Fibroblast of peridontal ligament (primary cell): ENCODE data around the gene RNF14.

ENCODE experiments used
- DNase-seq: peaks from one replicate; pipeline ENCODE4 v3.0.0-alpha.2; 2010; ENCODE audit errors: extremely low read depth

The RNF14 gene

DNA sequence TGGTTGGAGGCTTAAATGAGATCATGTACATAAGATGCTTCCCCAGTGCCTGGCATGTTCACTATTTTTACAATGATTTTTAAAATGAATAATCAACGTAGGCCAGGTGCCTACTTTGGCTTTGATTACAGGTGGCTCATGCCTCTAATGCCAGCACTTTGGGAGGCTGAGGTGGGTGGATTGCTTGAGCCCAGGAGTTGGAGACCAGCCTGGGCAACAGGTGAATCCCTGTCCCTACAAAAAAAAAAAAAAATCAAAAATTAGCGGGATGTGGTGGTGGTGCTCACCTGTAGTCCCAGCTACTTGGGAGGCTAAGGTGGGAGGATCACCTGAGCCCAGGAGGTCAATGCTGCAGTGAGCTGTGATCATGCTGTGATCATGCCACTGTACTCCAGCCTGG lies 20.1 kb upstream of the RNF14 start:
- DNase-seq: no peak

DNA sequence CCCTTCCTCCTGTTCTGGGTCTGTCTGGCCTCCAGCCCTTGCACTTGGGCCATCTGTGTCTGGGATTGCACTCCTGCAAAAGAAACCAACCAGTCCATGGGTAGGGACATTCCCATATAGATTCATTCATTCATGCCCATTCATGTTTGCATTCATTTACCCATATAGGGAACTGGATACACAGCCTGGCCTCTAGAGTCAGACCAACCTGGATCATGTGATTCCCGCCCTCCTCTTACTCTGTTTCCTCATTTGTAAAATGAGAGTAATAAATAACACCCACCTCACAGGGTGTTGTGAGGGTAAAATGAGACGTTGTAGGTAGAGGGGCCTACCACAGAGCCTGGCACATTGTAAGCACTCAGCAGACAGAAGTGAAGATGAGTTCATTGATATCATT lies 19.4 kb upstream of the RNF14 start:
- no peak for DNase-seq

DNA sequence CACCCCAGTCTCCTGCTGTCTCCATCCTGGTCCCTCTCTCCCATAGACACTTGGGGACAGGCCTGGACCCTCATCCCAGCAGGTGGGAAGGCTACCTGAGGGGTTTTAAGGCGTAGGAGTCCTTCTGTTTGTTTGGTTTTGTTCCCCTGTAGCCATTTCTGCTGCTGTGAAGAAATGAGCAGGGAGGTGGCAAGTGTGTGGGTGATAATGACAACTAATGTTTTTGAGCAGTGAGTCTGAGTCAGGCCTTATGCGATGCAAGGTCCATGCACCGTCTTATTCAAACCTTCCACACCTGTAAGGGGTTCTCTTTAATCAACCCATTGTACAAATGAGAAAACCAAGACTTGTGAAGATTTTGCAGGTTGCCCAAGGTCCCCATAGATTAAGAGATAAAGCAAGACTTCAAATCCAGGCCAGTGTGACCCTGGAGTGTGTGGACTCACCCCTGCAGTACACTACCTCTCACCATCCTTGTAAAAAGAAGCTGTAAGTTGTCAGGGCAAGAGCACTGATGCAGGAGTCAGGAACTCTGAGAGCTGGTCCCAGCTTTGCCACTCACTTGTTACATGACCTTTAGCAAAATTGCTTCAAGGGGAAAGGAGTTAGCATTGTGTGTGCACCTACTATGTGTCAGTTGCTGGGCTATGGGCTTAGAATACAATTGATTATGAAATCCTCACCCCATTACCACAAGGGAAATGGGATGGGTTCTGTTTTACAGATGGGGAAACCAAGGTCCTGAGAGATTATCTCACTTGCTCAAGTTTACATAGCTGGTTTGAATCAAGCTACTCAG lies 18.5 kb upstream of the RNF14 start:
- no peak for DNase-seq

DNA sequence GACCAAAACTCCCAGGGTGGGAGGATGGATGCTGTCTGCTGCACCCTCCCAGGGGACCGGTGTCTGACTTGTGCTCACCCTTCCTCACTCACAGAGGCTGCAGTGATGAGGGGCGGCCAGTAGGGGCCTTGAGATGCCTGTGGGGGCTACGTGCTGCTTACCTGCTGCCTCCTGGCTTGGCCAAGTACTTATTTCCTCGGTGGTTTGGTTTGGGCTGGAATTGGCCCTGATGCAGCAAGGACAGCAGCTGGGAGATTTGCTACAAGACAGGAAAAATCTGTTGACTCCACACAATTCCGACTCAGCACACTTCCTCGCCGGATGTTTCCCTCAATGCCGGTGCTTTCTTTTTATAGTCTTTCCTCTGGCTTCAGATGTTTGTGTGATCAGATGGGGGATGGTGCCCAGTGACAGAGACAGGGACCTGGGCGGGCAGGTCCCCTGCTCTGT lies 17.5 kb upstream of the RNF14 start:
- DNase-seq: no peak

DNA sequence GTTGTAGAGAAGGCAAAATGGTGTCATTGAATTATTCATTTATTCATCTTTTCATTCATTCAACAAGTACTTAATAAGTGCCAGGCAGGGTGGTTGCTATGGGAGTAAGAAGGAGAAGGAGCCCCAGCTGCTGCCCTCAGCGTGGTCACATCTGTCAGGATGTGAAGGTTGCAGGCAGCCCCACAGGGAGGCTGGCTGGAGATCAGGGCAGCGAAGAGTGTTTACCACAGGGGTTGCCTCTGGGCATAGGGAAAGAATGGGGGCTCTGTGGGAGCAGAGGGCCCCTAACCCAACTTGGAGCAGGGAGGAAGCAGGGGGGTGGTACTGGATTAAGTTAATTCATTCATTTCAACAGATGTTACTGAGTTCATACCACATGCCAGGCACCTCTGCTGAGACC lies 16.9 kb upstream of the RNF14 start:
- no peak for DNase-seq

DNA sequence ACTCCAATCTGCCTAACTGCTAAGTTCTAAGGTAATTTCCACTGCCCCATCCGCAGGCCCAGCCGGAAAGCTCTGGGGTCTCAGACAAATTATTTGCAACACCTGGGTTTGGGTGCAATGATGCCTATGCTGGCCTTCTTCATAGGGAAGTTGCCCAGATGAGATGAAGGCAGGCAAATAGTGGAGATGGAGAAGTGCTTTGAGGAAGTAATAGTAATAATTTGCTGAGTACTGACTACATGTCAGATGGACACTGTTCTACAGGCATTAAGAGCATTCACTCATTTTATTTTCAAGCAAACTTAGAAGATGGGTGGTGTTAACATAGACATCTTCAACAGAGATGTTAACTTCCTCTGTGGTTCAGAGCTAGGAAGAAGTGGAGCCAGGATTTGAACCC lies 14.7 kb upstream of the RNF14 start:
- no peak for DNase-seq

DNA sequence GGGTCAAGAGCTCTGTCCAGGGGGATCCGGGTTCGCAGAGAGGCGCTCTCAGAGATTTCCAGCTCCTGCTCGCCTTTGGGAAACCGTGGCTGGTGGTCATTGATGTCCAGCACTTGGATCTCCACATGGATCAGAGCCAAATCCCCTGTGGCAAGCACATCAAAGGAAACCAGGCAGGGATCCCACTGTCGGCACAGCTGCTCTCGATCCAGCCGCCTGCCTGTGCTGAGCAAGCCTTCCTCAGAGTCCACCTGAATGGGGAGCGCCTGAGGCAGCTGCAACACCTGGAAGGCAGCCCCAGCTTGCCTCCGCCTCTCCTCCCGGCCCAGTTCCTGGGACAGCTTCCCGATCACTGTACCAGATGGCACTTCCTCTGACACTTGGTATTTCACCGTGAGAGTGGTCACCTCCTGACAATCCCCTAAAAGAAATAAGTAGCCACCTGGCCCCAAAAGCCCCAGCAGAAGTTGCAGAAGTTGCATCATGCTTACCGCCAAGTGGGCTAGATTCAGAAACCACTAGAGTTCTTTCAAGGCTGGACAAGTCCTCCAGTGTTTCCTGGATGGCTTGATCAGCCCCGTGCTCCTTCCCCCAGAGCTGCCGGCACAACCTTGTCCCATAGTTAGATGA lies 11.4 kb upstream of the RNF14 start:
- DNase-seq: no peak

DNA sequence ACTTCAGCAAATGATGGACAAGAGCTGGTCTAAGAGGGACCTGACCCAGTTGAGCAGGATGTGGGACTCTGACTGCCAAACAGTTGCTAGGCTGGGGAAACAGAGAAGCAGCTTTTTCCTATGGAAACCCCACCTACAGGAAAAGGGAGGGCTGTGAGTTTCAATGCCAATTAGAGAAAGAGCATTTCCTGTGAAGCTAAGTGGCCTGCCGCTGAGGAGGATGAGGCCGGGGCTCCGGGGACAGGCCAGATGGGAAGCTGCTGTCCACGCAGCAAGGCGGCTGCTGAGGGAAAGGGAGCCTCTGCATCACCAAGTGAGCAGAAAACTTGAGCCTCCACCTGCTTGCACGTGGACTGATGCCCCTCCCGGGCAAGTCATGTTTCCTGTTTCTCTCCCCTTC lies 10.8 kb upstream of the RNF14 start, which contains the start of gene PCDH12:
Gene PCDH12, minus strand, starts transcription at position 90 of the 400 bp plus-strand sequence. CDS start 351 bp downstream, outside the sequence.
- DNase-seq: no peak

DNA sequence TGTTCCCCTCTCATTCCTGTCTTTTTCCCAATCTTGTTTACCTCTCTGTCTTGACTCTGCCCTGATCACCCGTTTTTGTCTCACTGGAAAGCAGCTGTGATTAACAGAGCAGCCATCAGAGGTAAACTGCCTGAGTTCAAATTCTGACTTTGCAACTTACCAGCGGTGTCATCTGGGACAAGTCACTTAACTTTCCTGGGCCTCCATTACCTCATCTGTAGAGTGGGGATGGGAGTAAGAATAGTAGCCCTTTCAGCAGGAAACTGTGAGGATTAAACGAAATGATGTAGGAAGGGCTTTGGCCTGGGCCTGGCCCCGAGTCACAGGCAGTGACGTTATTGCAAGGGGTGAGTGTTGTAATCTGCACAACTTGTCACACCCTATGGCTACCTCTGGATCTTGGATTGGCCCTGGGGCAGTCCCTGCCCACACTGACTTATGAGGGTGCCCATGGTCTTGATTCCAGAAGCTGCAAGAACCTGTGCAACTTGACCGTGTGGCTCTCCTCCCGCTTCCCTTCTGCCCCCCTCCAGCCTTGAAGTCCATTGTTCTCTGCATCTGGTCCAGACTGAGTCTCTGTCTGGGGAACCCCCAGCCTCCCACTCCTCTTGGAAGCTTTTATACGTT lies 10.2 kb upstream of the RNF14 start:
- no peak for DNase-seq

DNA sequence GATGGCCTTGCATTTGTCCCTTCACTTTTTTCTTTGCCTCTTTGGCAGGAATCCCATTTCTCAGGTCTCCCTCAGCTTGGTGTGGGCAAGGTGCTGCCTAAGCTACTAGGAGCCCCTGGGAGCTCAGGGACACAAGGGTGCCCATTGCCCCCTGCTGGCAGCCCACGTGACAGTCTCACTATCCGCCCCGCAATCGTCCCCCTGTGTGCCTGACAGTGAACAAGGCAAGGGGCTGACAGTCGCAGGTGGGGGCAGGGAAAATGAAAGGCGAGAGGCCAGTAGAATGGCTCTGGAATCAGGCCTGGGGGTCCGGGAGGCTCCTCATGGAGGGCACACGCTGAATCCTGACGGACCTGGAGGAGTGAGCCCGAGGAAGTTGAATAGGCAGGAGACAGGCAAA lies 8.9 kb upstream of the RNF14 start:
- DNase-seq: no peak

DNA sequence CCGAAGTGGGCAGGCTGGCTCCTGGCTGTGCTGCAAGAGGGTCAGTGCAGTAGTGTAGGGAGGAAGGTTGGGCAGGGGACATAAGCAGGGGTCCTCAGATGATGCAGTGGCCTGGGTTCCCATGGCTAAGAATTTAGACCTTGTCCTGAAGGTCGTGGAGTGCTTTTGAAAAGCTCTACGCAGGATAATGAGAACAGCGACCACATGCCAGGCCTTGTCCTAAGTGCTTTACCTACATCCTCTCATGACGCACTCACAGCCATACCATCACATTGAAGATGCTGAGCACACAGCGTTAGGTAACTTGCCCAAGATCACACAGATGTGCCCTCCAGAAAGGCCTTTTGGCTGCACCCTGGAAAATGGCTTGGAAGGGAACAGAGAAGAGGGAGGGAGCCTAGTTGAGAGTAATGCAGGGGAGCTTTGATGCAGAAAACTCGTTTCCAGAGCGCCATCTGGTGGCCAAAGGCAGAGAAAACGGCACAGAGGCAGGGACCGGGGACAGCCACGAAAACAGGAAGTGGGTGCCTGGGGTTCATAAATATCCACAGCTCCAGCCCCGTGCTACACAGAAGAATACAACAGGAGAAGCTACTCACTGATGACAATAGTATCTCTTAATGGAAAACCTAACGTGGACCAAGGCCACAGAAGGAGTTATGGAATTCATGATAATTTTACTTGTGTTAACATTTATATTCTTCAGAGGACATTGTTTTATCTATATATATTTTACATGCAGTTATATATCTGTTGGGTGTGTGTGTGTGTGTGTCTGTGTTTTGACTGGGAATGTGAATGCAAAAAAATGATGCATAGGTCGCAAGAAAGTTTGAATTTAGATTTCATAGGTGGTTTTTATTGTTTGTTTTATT lies 8.2 kb upstream of the RNF14 start:
- peak; percentile 87 for DNase-seq

DNA sequence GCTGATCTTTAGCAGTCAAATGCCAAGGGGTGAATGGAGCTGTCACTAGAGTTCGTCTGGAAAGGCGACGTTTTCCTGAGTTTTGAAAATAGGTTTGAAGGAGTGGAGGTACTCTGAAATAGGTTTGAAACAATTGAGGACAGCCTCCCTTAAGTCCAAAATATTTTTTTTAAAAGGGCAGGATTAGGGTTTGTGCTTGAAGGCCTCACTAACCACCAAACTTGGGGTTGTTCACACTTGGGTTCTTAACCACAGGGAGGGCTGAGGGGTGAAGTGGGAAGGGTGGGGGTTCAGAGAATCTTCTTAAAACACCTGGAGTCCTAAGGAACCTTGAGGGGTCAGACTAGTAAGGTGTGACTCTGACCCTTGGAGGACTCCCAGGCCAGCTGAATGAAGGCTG lies 7.4 kb upstream of the RNF14 start:
- DNase-seq: no peak

DNA sequence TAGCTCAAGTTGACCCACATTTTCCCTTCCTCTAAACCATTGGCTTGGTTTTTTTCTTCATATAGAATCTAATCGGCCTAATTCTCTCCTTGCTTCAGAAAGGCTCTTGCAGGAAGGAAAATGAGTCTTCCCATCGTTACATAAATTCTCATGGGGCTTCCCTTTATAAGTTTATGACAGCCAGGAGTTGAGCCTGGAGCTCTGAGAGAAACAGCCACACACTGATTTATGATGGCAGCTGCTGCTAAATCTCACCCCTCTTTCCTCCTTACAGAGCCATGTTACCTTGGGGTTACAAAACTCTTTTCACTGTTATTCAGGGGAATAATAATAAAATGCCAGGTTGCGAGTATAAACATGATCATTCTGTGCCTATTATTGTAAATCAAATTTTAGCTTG lies 5.2 kb upstream of the RNF14 start:
- no peak for DNase-seq

DNA sequence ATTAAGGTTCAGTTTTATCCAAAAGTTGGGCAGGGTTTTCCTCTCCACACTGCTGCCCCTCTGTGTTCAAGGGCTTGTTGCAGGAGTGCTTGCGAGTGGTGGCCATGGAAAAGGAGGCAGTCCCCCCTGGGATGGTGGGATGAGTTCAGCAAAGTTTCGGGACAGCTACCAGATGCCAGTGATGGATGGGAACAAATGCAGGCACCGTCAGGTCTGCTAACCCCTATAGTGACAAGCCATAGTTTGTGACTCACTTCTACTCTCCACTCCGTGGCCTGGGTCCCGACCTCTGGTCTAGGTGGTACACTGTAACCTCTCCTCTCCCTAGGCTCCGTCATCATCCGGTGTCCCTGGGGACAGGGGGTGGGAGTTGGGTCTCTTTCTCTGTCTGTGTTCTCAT lies 3.8 kb upstream of the RNF14 start:
- no peak for DNase-seq

DNA sequence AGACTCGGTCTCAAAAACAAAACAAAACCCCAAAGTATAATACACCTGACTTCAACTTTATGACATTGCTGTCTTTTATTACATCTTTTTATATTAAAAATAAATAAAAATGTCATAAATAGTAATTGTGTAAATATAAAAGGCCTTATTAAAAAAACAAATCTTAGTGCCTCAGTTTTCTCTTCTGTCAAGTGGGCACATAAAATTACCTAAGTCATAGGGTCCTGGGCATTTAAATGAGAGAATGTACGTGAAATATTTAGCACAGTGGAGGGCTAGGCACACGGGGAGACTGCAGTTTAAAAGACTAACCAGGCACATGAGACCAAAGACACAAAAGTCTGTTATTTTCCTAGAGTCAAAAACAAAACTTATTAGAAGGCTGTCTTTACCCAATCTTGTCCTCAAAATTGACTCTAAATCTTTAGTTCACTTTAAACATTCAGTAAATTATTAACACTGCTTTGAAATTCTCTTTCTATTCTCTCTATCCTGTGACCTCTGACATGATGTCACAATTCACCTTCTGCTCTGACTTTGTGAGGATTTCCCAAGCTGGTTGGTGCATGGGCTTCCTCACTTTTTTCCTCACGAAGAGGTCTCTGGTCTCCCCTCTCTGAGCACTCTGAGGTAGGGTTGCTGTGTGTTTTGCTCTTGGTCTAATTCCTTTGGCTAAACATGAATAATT lies 2.5 kb upstream of the RNF14 start:
- DNase-seq: no peak

DNA sequence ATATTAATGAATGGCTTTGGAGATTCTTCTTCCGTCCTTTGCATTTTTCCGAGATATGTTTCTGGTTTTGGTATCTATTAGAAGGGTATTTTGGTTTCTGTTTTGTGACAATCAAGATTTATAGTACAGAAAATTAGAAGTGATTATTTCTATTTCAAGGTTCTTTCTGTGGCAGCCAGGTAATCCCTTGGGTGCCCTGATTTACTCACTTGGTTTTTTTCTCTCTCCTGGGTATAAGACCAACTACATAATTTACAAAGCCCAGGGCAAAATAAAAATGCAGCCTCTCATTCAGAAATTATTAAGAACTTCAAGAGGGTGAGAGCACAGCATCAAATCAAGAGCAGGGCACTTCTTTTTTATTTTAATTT lies 2.0 kb upstream of the RNF14 start:
- DNase-seq: no peak

DNA sequence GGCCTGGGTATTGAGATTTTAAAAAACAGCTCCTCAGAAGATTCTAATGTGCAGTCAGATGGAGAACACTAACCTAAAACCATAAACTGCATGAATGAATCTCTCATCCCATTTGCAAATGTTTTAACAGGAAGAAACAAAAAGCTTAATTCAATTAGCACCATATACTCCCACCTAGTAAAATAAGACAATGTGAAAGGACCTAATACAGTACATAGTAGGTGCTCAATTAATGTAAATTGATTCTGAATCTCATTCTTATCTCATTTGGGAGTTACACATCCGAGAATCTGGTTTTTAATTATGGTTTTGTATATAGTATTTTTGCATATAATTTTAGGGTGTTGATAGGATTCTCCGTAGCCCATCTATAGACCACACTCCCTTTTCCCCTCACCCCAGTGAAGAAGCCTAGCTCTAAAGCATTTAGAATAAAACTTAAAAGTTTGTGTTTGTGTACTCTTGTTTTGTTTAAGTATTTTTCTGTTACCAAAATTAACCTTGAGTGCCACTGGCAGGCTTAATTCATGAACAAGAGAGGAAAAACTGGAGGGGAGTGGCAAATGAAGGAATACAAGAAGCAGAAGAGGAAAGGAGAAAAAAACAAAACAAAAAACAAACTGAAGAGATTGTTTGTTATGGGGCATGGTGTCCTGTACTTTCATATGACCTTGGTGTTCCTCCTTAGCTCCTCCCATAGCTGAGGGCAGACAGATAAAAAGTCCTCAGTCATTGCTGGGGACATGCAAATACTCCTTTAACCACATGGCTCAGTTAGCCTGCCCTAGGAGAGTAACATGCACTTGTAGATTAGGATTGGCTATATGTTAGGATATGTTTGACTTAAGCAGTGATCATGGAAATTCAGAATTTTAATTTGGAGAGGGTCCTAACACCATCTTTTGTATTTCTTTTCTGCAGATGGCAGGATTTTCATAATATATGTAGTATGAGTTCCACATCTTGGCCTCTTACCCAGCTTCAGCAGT lies 1.2 kb downstream of the RNF14 start:
- no peak for DNase-seq

DNA sequence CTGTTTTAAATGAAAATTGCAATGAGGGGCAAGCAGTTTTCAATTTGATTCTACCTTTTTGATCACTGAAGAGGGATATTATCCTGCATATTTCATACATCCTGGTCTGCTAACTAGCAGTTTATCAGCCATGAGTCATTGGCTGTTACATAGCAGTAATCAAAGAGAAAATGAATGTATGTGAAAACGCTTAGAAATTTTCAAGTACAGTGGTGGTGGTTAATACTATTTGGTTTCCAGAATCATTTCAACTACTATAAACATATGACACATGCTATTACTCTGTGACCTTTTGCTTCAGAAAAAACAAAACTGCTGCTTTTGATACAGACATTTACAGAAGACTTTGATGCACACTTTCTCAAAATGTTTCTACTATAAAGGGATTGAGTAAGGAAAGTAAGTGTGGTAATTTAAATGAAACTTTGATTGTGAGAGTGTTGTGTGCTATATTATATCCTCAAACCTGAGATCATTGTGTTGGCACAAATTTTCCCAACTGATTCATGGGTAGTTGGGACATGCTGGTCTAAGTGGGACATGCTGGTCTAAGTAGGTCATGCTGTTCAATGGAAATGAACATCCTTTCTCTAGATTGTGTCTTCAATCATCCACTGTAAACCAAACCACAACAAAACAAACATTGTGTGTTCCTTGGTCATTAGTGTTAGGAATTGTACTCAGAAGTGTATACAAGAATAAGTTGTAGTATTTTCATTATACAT lies 5.1 kb downstream of the RNF14 start:
- peak; percentile 63 for DNase-seq

DNA sequence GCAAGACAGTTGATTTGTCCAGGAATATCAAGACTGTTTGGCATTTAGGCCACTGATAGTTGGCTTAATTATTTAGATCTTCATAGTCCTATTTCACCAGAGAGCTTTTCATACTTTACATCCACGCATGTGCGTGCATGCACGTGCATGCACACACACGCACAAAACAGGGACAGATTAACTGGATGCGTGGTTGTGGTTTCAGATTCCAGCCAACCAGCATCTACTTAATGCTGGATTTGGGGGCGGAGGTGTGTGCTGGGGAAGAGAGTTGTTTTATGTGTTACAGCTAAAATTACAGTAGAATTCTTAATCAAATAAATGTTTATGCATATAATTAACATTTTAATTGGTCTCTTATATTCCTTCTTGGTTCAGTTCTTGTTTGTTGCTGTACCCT lies 7.3 kb downstream of the RNF14 start:
- DNase-seq: no peak

DNA sequence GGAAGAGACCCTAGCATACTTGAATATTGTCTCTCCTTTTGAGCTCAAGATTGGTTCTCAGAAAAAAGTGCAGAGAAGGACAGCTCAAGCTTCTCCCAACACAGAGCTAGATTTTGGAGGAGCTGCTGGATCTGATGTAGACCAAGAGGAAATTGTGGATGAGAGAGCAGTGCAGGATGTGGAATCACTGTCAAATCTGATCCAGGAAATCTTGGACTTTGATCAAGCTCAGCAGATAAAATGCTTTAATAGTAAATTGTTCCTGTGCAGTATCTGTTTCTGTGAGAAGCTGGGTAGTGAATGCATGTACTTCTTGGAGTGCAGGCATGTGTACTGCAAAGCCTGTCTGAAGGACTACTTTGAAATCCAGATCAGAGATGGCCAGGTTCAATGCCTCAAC lies 9.5 kb downstream of the RNF14 start:
- DNase-seq: no peak
